Lung (tissue), 12 donors: ENCODE data around the gene DLG2. TPM values are rescaled to one million over a fixed set of nuclear protein-coding genes. Genes with fewer than 3 reads are reported as not detected.

Experiments used
- ATAC-seq: fragments of 200-7000 bp; cut with Tn5 transposase; one replicate; pipeline ENCODE4 v1.9.1; 2020; ENCODE audit warnings: moderate number of reproducible peaks; ENCODE audit not compliant: insufficient read depth, low FRiP score
- DNase-seq, 3 donors: peaks; one replicate each; pipeline ENCODE4 v3.0.0-alpha.2; 2013 to 2017
- H3K27ac ChIP-seq, 2 donors: one replicate each; pipeline ENCODE4 v1.5.1; 2013; ENCODE audit warnings: mild to moderate bottlenecking in 2 of 2, moderate library complexity in 2 of 2, control low read depth in 1 of 2, inconsistent platforms in 1 of 2, low read depth in 1 of 2, low read length in 1 of 2
- H3K27me3 ChIP-seq, 3 donors: one replicate each; pipeline ENCODE4 v1.5.1; 2013; ENCODE audit warnings: low read length in 2 of 3; ENCODE audit not compliant: control insufficient read depth in 3 of 3, insufficient read depth in 3 of 3
- H3K36me3 ChIP-seq, 4 donors: one replicate each; pipeline ENCODE4 v1.5.1; 2013; ENCODE audit warnings: low read length in 4 of 4, mild to moderate bottlenecking in 1 of 4, moderate library complexity in 1 of 4; ENCODE audit not compliant: control insufficient read depth in 4 of 4, insufficient read depth in 4 of 4
- H3K4me1 ChIP-seq, 5 donors: one replicate each; pipeline ENCODE4 v1.5.1; 2013; ENCODE audit warnings: low read length in 5 of 5, mild to moderate bottlenecking in 2 of 5, moderate library complexity in 1 of 5; ENCODE audit not compliant: control insufficient read depth in 5 of 5, insufficient read depth in 5 of 5
- H3K4me3 ChIP-seq: one replicate; pipeline ENCODE4 v1.5.1; 2013; ENCODE audit warnings: mild to moderate bottlenecking, control low read depth, moderate library complexity
- H3K9ac ChIP-seq, 2 donors: one replicate each; pipeline ENCODE4 v1.5.1; 2013; ENCODE audit warnings: low read length in 2 of 2, control low read depth in 1 of 2; ENCODE audit not compliant: insufficient read depth in 1 of 2
- H3K9me3 ChIP-seq, 4 donors: one replicate each; pipeline ENCODE4 v1.5.1; 2013; ENCODE audit warnings: low read length in 3 of 4, mild to moderate bottlenecking in 1 of 4, moderate library complexity in 1 of 4; ENCODE audit not compliant: control insufficient read depth in 4 of 4, insufficient read depth in 3 of 4
- CTCF ChIP-seq: IDR thresholded peaks from 2 replicates; pipeline ENCODE4 v1.5.1; 2012; ENCODE audit warnings: mild to moderate bottlenecking; ENCODE audit errors: control extremely low read depth, extremely low read depth
- WGBS, 2 donors: extraction: QIAGEN DNeasy Blood & Tissue Kit; methylation state at CpG; one replicate each; pipeline ENCODE4 v1.1.7; 2013; 5-methylcytosine and 5-hydroxymethylcytosine counted together
- polyA plus RNA-seq, 2 donors: library from polyadenylated mRNA; stranded (reverse); fragments of 200-250 nt; gene quantifications; one replicate each; pipeline ENCODE4 v1.2.1, GENCODE V29; 2013
- total RNA-seq, 2 donors: library from RNA; depleted of rRNA in 1 of 2; stranded (reverse); fragments of >200 nt in 1 of 2; gene quantifications; one replicate each; pipeline ENCODE4 v1.2.1, GENCODE V29; 2014 to 2021
- donor health status: control.
- donor health status: control.
- donor health status: Bipolar disorder and iron deficiency.
- donor health status: healthy.
- donor health status: DM: yes; HTN: yes; CAD: no.

DLG2 gene
- total and polyA plus RNA-seq, 4 donors = 0.32 to 24.1 (median 5.4) TPM

GRCh38 chr11:83976086-83976485 lies 1651.1 kb downstream of the DLG2 start:
- ATAC-seq (no peak), DNase-seq (no peak)
- Histone ChIP-seq H3K4me3 (no peak overlapping the region), H3K36me3 (no peaks in the 10 kb centered on the region), H3K9me3 (no peaks in the 10 kb centered on the region), H3K4me1 (peaks cover 0 to 4% (median 0%) of the 10 kb centered on the region in 5 donors), H3K27ac (no peak overlapping the region), H3K27me3 (no peaks in the 10 kb centered on the region), H3K9ac (no peak overlapping the region)
- no peak for TF ChIP-seq CTCF

DNA sequence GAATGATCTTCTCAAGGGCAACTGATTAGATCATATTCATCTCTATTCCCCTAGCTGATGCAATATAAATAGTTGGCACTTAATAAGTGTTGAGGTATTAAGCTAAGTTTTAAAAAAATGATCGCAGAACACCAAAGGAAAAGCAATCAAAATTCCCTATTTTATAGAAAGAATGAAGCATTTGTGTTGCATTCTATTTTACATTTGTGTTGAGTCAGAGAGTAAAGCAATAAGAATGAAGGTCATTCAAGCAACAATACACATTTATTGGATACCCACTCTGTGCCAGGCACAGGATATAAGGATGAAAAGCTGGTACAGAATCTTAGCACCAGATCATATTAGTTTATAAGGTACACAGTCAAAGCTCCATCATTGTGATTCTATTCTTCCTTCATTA lies 1654.6 kb downstream of the DLG2 start:
- Histone ChIP-seq H3K9me3 (no peaks in the 10 kb centered on the region), H3K36me3 (no peaks in the 10 kb centered on the region), H3K27ac (no peak overlapping the region), H3K9ac (no peak overlapping the region), H3K4me1 (peaks cover 0 to 4% (median 0%) of the 10 kb centered on the region in 5 donors), H3K27me3 (no peaks in the 10 kb centered on the region), H3K4me3 (no peak overlapping the region)
- DNase-seq (no peak), ATAC-seq (no peak)
- no peak for TF ChIP-seq CTCF
- 98% methylated on average over 1 of the region's 1 CpG for WGBS, 2 donors

DNA sequence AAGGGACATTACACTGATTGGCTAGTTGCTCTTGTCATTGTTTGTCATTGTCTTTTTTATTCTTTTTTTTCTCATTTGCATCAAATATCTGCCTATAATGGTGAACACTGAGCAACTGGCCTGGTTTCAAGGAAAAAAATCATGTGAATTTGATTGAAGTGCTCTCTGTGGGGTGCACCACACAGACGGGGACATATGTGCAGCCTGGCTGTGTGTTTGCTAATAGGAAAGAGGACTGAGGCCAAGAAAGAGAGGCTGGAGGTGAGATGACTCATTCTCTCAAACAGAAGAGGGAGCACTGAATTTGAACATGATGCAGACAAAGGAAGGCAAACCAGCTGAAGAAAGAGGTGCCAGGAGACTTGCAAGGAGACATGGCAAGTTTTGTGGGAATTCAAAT lies 1656.1 kb downstream of the DLG2 start:
- H3K9me3 ChIP-seq = no peaks in the 10 kb centered on the region
- no peaks in the 10 kb centered on the region for H3K36me3 ChIP-seq
- no peak for TF ChIP-seq CTCF
- no peak overlapping the region for H3K27ac ChIP-seq
- H3K9ac ChIP-seq = no peak overlapping the region
- peaks cover 0 to 4% (median 0%) of the 10 kb centered on the region in 5 donors for H3K4me1 ChIP-seq
- H3K4me3 ChIP-seq = no peak overlapping the region
- WGBS, 2 donors = 46 to 61% methylated on average over 1 of the region's 1 CpG
- no peaks in the 10 kb centered on the region for H3K27me3 ChIP-seq
- ATAC-seq (no peak), DNase-seq (peak in 2 of 3 donors; percentile 11 to 25)

DNA sequence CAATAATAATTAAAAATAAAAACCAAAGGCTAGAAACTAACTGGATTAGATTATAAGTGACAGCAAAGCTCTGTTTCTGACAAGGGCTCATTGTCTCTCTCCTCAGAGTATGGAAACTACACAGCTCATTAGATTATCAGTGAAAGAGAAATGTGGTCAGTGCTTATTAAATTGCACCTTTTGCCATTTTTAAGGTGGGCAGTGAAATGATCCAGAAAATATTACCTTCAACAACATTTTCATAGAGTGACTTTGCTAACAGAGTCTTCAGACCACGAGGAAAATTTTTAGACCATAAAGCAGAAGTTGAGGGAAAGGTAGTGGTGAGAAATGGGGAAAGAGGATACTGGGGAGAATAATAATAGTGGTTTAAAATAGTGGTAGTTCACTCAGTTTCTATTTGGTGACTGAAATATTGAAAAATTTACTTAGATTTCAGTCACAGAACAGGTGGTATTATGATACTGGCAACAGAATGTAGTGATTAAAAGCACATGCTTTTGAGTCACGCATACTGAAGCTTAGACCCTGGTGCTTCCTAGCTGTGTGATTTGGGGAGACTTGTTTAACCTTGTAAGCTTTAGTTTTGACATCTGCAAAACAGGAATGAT lies 1657.0 kb downstream of the DLG2 start:
- no peaks in the 10 kb centered on the region for H3K9me3 ChIP-seq
- H3K27ac ChIP-seq = no peak overlapping the region
- DNase-seq (no peak), ATAC-seq (no peak)
- H3K36me3 ChIP-seq = no peaks in the 10 kb centered on the region
- H3K4me1 ChIP-seq = peaks cover 0 to 4% (median 0%) of the 10 kb centered on the region in 5 donors
- no peak overlapping the region for H3K4me3 ChIP-seq
- H3K27me3 ChIP-seq = no peaks in the 10 kb centered on the region
- no peak for TF ChIP-seq CTCF
- 61 to 64% methylated on average over 2 of the region's 2 CpGs for WGBS, 2 donors
- no peak overlapping the region for H3K9ac ChIP-seq
